Activated CD8-positive, alpha-beta memory T cell treated with anti-CD3 and anti-CD28 coated beads for 48 hours (primary cell): Measurements from ENCODE around the gene CLCA2.

ENCODE experiments used
- DNase-seq, 3 experiments: peaks; one replicate each; pipeline ENCODE4 v3.0.0-alpha.2; 2020; ENCODE audit warnings: low read depth in 2 of 3, low spot score in 2 of 3

The CLCA2 gene

GRCh38 chr1:86423873-86424272 is at the start of gene CLCA2:
TSS of gene CLCA2 (plus strand) at chr1:86424171. CDS start at chr1:86424248, 77 bp downstream.
- DNase-seq, result no peak

- no peak for DNase-seq
Observed at GRCh38 chr1:86375688-86376087, 48.3 kb upstream of the CLCA2 start.

GRCh38 chr1:86377341-86377740 is 46.6 kb upstream of the CLCA2 start:
- DNase-seq, result no peak

- DNase-seq, result no peak
Observed at GRCh38 chr1:86378813-86379212, 45.2 kb upstream of the CLCA2 start.

GRCh38 chr1:86380257-86380861 is 43.6 kb upstream of the CLCA2 start:
- DNase-seq, result no peak

GRCh38 chr1:86381223-86381622 is 42.7 kb upstream of the CLCA2 start:
- DNase-seq, result no peak

- no peak for DNase-seq
Observed at GRCh38 chr1:86382878-86383277, 41.1 kb upstream of the CLCA2 start.

GRCh38 chr1:86387916-86388627 is 35.9 kb upstream of the CLCA2 start:
- no peak for DNase-seq

- DNase-seq, result no peak
Observed at GRCh38 chr1:86388777-86389176, 35.2 kb upstream of the CLCA2 start.

- DNase-seq, result no peak
Observed at GRCh38 chr1:86389307-86389706, 34.7 kb upstream of the CLCA2 start.

GRCh38 chr1:86394416-86394815 is 29.6 kb upstream of the CLCA2 start:
- no peak for DNase-seq

GRCh38 chr1:86395751-86396497 is 28.0 kb upstream of the CLCA2 start, which contains the start of gene ODF2L:
TSS of gene ODF2L (minus strand) at chr1:86396323. CDS start at chr1:86387027, 9,296 bp downstream.
- DNase-seq, result peak; percentile 58 to 73 (median 72)

GRCh38 chr1:86396498-86396890 is 27.5 kb upstream of the CLCA2 start:
- DNase-seq, result no peak

GRCh38 chr1:86409416-86410021 is 14.5 kb upstream of the CLCA2 start:
- no peak for DNase-seq

- DNase-seq, result no peak
Observed at GRCh38 chr1:86410879-86411278, 13.1 kb upstream of the CLCA2 start.

GRCh38 chr1:86416343-86416742 is 7.6 kb upstream of the CLCA2 start:
- no peak for DNase-seq

- DNase-seq, result no peak
Observed at GRCh38 chr1:86419277-86419903, 4.6 kb upstream of the CLCA2 start.

- DNase-seq, result no peak
Observed at GRCh38 chr1:86421601-86422280, 2.2 kb upstream of the CLCA2 start.

- no peak for DNase-seq
Observed at GRCh38 chr1:86423473-86423872, 498 bp upstream of the CLCA2 start.

- no peak for DNase-seq
Observed at GRCh38 chr1:86429122-86429725, 5.3 kb downstream of the CLCA2 start.
